ENCODE measurements around the gene RASAL1.

Gene RASAL1

DNA sequence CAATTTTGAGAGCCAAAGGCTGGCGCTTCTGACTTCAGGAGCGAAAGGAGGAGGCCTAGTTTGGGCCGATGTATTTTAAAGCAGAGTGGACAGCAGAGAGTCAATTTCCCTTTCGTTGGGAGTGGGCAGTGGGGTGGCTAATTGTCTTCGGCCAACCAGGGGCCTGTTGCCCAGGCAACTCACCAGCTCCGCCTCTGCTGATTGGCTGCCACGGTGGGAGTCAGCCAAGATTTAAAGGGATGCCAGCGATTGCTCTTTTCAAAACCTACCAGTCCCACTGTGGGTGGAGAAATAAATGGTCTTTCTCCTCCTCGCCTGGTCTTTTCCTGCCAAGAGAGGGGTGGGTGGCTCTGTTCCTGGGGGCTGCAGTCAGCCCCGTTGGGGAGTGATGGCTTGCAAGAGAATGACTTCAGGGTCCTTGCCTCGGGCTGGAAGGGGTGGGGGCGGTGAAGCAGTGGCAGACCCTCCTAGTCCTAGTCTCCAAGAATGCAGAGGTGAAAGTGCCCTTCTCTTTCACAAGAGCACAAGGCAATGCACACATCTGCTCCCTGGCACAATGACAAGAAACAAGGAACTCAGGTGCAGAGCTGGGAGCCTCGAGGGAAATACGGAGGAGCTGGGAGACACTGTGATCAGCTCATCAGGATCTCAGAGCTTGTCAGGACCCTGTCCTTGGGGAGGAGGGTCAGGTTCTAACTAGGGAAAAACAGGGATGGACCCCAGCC is 37.7 kb downstream of the RASAL1 start:
- DNase-seq (ENCODE audit: low read depth, low spot score) = no peak

DNA sequence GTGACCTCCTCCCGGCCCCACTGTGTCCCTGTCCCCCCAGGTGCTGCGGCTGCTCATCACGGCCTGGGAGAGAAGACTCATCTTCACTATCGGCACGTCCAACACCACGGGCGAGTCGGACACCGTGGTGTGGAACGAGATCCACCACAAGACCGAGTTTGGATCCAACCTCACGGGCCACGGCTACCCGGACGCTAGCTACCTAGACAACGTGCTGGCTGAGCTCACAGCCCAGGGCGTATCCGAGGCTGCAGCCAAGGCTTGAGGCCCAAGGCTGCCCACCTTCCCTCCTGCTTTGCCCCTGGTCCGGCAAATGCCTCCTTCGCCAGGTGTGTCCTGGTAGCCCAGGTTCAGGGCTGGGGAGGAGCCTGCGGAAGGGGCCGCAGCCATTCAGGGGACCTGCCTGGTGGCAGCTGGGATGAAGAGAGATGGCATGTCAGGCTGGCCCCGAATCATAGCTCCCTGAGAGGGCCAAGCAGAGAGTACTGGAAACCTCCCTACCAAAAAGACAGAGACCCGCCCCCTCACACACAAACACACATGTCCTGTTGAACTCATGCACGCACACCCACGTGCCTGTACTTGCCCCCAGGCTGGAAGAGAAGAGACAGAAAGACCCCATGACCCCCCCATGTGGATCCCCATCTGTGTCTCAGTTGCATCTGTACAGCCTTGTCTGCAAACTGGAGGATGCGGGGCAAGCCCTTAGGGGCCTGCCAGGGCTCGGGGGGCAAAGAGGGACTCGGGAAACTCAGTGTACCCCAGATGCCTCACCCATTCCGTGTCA is 38.7 kb downstream of the RASAL1 start:
- DNase-seq (ENCODE audit: low read depth, low spot score) = no peak

- no peak for DNase-seq (ENCODE audit: low read depth, low spot score)
Observed at GRCh38 chr12:113095405-113095804, 40.2 kb downstream of the RASAL1 start.

- DNase-seq (ENCODE audit: low read depth, low spot score) = no peak
Observed at GRCh38 chr12:113094738-113095137, 40.8 kb downstream of the RASAL1 start.

DNA sequence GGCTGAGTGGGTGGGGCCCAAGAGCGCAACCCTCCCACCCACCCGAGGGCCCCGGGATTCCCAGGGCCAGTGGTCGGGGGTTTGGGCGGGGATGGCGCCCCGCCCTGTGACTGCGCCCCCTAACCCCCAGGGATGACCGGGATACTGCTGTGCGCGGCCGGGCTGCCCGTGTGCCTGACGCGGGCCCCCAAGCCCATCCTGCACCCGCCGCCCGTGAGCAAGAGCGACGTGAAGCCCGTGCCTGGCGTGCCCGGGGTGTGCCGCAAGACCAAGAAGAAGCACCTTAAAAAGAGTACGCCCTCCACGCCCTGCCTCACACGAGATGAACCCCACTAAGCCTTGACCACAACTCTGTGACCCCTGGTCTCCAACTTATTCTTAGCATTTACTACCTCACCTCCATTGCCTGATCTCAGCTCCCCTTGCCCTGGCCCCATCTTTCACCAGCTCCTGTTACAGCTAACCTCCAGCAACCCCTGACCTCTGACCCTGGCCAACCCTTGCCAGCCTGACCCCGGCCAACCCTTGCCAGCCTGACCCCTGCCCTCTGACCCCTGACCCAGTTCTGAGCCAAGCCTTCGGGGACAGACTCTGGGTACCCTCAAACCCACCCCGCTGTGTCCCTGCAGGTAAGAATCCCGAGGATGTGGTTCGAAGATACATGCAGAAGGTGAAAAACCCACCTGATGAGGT is 42.0 kb downstream of the RASAL1 start:
- DNase-seq (ENCODE audit: low read depth, low spot score) = no peak

- DNase-seq (ENCODE audit: low read depth, low spot score) = no peak
Observed at GRCh38 chr12:113092607-113093408, 42.8 kb downstream of the RASAL1 start.

GRCh38 chr12:113091506-113091905 is 44.1 kb downstream of the RASAL1 start:
- DNase-seq (ENCODE audit: low read depth, low spot score) = no peak

DNA sequence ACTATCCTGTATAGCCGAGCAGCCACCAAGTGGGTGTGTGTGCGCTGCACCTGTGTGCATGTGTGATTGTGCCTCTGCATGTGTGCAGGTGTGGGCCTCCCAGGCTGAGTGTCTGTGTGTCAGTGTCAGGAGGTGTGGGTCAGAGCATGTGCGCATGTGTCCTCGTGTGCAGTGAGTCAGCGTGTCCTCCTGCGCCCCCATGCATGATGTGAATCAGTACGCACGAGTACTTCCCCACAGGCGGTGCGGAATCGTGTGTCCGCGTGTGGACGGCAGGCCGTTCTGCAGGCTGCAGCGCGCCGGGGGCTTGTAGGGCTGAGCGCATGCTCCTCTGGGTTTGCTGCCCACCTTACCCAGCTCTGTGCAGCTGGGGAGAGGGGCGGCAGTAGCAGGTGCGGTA is 44.8 kb downstream of the RASAL1 start:
- no peak for DNase-seq (ENCODE audit: low read depth, low spot score)

DNA sequence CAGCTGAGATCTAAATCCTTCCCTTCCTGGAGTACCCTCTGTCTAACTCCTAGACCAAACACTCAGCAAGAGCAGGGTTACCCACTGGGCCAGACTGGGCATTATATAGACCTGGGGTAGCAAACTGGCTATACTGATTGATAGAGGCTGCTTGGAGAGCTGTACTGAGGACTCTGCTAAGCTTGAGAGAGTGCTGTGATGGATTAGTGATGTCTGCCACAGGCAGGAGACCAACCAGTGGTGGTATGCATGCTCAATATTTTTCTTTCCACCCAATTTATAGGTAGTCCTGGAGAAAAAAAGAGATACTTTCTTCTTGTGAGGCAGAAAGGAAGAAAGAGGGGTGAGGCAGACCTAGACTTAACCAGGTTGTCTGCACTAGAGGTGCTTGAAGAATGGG is 45.7 kb downstream of the RASAL1 start:
- DNase-seq (ENCODE audit: low read depth, low spot score) = no peak

DNA sequence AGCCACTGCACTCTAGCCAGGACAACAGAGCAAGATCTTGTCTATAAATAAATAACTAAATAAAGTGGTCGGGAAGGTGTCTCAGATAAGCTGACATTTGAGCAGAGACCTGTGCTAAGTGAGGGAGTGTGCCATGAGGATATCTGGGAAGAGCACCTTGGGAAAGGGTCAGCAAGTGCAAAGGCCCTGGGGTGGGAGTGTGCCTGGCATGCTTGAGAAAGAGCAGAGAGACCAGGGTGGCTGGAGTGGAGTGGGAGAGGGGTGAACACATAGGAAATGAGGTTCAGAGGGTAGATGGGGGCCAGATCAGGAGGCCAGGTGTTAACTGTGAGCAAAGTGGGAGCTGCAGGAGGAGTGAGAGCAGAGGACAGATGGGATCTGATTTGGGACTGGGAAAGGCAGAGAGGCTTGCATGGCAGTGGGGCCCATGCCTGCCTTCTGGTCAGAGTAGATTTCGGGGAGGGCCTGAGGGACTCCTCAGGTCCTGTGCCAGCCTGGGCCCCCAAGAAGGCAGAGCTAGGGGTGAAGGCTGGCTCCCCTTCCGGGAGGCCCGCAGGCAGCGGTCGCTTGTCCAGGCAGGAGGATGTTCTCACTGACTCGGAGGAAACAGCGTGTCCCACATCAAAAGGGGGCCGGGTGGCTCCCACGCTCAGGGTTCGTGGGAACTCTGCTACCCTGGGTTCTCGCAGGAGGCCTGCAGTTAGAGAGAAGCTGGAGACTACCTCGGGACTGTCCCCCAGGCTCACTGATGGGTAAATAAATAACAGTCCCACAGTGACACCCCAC is 46.4 kb downstream of the RASAL1 start:
- no peak for DNase-seq (ENCODE audit: low read depth, low spot score)

- DNase-seq (ENCODE audit: low read depth, low spot score) = no peak
Observed at GRCh38 chr12:113088037-113088436, 47.5 kb downstream of the RASAL1 start.

DNA sequence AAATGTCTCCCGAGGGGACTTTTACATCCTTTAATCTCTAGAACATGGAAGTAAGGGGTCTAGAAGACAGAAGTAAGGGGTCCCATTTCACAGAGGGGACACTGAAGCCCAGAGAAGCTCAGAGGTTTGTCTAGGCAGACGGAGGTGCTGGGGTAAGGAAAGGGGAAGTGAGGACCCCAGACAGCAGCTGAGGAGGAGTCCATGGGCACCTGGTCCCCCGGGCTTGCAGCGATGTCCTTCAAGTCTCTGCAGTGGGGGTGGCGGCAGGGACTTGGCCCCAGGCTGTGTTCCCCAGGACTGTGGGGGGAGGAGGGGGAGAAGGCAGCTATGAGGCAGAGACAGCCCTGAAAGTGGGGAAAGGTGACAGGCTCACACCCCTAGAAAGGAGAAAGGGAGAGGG is 48.4 kb downstream of the RASAL1 start:
- DNase-seq (ENCODE audit: low read depth, low spot score) = no peak

GRCh38 chr12:113086249-113087164 is 49.1 kb downstream of the RASAL1 start:
- DNase-seq (ENCODE audit: low read depth, low spot score) = no peak

DNA sequence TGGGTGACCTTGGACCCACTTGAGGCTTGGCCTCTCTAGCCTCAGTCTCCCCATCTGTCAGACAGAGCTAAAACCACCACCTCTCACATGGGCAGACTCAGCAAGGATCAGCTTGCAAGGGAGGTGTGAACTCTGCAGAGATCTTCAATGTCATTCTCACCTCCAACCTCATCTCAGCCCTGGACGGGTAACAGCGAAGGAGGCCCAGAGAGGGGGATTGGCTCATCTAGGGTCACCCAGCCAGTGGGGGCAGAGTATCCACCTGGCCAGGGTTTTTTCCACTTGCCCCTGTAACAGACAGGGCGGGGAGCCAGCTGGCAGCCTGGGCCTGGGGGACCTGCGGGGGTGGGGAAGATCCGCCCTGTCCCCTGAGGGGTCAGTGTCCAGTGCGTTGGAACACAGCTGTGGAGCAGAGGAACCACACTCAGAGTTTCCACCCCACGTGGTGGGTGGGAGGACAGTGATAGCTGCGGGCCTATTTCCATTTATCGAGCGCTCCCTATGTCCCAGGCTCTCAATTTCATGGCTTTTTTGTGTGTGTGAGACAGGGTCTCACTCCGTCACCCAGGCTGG is 51.6 kb downstream of the RASAL1 start:
- DNase-seq (ENCODE audit: low read depth, low spot score) = no peak

- DNase-seq (ENCODE audit: low read depth, low spot score) = no peak
Observed at GRCh38 chr12:113082486-113083148, 52.9 kb downstream of the RASAL1 start.

DNA sequence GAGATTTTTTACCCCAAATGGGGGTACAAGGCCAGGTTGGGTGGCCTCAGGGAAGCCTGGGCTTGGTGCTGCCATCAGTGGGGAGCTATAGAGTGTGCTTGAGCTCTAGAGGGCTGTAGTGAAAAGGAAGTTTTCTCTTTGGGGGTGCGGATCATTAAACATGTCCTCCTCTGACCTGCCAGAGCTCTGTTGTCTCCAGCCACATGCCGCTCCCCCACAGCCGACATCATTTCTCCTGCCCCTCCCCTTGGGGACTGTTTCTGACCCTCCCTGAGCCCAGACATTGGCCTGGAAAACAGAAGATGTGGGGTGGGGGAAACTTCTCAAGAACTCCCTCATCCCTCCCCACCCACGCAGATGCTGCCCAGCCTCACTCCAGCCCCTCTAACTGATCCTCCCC is 53.7 kb downstream of the RASAL1 start:
- no peak for DNase-seq (ENCODE audit: low read depth, low spot score)

DNA sequence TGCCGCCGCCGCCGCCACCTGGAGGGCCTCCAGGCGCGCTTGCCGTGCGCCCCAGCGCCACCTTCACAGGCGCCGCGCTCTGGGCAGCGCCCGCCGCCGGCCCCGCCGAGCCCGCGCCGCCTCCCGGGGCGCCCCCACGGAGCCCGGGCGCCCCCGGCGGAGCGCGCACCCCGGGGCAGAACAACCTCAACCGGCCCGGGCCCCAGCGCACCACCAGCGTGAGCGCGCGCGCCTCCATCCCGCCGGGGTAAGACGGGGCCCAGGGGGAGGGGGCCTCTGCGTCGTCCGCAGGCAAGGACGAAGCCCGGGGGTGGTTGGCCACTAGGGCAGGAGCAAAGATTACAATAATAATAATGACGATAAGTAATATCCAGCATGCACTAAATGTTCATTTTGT is 57.7 kb downstream of the RASAL1 start:
- DNase-seq (ENCODE audit: low read depth, low spot score) = no peak

DNA sequence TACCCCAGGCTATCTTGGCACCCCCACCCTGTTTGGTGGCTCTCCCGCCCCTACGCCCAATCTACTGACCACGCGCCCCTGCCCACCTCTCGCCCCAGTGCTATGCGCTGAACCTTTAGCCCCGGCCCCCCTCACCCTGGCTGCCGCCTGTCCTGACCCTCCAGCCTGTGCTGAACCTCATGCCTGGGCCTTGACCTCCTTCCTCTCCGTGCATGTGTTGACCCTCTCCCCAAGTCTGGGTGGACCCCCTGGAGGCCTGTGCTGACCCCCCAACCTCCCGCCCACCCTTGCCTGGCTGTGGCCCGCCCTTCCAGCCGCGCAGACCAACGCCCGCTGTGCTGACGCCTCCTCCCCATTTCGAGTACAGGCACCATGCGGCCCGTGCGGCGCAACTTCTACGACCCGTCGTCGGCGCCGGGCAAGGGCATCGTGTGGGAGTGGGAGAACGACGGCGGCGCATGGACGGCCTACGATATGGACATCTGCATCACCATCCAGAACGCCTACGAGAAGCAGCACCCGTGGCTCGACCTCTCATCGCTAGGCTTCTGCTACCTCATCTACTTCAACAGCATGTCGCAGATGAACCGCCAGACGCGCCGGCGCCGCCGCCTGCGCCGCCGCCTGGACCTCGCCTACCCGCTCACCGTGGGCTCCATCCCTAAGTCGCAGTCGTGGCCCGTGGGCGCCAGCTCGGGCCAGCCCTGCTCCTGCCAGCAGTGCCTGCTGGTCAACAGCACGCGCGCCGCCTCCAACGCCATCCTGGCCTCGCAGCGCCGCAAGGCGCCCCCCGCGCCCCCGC is 58.3 kb downstream of the RASAL1 start:
- DNase-seq (ENCODE audit: low read depth, low spot score) = no peak

Measured in activated CD4-positive, CD25-positive, alpha-beta regulatory T cell treated with anti-CD3 and anti-CD28 coated beads, Interleukin-2, amount 50 U/mL, for 16 hours (primary cell).